H1 (cell line): Measurements from ENCODE around the gene TPPP2. TPM values are rescaled to one million over a fixed set of nuclear protein-coding genes. Genes with fewer than 3 reads are reported as not detected.

Experiments
- EP300 ChIP-seq, 2 experiments: IDR thresholded peaks; 1 replicate in 1 of 2; 2 replicates in 1 of 2; pipeline ENCODE4 v1.6.1; 2011 to 2012; ENCODE audit warnings: low read depth in 2 of 2, low read length in 2 of 2, mild to moderate bottlenecking in 2 of 2, borderline replicate concordance in 1 of 2, inconsistent platforms in 1 of 2, moderate library complexity in 1 of 2
- FOSL1 ChIP-seq: IDR thresholded peaks from 2 replicates; pipeline ENCODE4 v1.6.1; 2011; ENCODE audit warnings: mild to moderate bottlenecking, low read depth, low read length, moderate library complexity; ENCODE audit not compliant: insufficient read depth
- NANOG ChIP-seq: IDR thresholded peaks from 2 replicates; pipeline ENCODE4 v1.6.1; 2011; ENCODE audit warnings: low read length, low read depth, mild to moderate bottlenecking, inconsistent platforms; ENCODE audit not compliant: insufficient read depth, poor library complexity, severe bottlenecking
- SIX5 ChIP-seq: IDR thresholded peaks from 2 replicates; pipeline ENCODE4 v1.6.1; 2011; ENCODE audit warnings: mild to moderate bottlenecking, low read depth, low read length
- SRF ChIP-seq: IDR thresholded peaks from 2 replicates; pipeline ENCODE4 v1.6.1; 2011; ENCODE audit warnings: mild to moderate bottlenecking, low read depth, low read length, moderate library complexity
- polyA plus RNA-seq, 7 experiments: library from polyadenylated mRNA; depleted of rRNA in 3 of 7; stranded (reverse) in 5 of 7; unstranded in 2 of 7; fragments of >200 nt in 5 of 7; fragments of 200-250 nt in 2 of 7; gene quantifications; 1 replicate in 5 of 7; 2 replicates in 1 of 7; 4 replicates in 1 of 7; pipeline versions ENCODE4 v1.2.1 to v1.2.3, GENCODE V29; 2011 to 2013; ENCODE audit warnings: missing spikeins in 2 of 7, mixed read lengths in 2 of 7
- total RNA-seq: library from RNA; stranded (reverse); fragmentation: NEBNext Ultra II Directional; extraction: Animal tissue kit (Norgen Biotek cat#: 25700); gene quantifications from 2 replicates; pipeline ENCODE4 v1.2.1, GENCODE V29; 2021

The TPPP2 gene
- total and polyA plus RNA-seq, 2 of the 8 experiments (the other 6 are each of a cell fraction or from before 2014, with no cell fraction given), result not detected

DNA sequence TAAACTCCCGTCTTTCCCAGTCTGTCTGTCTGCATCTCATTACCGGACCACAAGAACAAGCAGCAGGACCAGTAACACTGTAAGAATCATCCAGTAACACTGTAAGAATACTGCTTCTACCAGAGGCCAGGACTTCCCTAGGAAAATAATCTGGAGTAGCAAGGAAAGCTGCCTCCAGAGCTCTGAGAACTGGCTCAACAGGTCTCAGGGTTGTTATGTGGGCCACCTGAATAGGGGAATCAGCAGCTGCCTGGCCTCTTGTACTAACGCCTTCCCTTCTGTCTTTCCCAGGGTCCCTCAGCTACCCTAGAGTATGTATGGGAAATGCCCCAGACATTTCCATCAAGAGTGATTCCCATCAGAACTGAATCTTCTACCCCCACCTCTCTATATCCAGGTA is 31.9 kb upstream of the TPPP2 start (continued):
- no peak for TF ChIP-seq FOSL1
- no peak for TF ChIP-seq EP300 (IDR thresholded peaks at IDR 0.05; ENCODE audit: borderline replicate concordance in 1 of 2, low read depth in 2 of 2, low read length in 2 of 2)
- no peak for TF ChIP-seq SIX5
- no peak for TF ChIP-seq NANOG
- TF ChIP-seq SRF, result no peak
